Measurements from ENCODE around the gene RNF123.

DNA sequence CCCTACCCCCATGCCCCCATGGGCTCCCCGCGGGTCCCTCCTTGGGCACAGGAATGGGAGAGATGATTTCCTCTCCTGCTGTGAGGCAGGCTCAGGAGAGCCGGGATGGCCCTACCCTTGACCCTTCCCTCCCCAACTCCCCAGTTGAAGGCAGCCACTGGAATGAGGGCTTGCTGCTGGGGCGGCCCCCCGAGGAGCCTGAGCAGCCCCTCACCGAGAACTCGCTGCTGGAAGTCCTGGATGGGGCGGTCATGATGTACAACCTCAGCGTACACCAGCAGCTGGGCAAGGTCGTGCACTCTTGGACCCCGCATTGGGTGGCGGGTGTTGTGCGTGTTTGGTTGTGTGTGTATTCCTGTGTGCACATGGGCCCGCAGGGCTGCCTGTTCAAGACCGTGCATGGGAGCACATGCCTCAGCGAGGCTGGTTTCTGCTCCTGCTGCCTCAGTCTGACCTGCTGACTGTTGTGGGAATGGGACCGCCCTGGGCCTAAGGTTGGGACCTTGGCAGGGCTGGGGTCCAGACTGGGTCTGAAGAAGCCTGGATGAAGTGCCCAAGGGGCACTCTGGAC lies 16.1 kb downstream of the RNF123 start:
- TF ChIP-seq, protein P1, sequence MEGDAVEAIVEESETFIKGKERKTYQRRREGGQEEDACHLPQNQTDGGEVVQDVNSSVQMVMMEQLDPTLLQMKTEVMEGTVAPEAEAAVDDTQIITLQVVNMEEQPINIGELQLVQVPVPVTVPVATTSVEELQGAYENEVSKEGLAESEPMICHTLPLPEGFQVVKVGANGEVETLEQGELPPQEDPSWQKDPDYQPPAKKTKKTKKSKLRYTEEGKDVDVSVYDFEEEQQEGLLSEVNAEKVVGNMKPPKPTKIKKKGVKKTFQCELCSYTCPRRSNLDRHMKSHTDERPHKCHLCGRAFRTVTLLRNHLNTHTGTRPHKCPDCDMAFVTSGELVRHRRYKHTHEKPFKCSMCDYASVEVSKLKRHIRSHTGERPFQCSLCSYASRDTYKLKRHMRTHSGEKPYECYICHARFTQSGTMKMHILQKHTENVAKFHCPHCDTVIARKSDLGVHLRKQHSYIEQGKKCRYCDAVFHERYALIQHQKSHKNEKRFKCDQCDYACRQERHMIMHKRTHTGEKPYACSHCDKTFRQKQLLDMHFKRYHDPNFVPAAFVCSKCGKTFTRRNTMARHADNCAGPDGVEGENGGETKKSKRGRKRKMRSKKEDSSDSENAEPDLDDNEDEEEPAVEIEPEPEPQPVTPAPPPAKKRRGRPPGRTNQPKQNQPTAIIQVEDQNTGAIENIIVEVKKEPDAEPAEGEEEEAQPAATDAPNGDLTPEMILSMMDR (IDR thresholded peaks at IDR 0.05; ENCODE audit: low read length), result no peak
- TF ChIP-seq EZH2 (IDR thresholded peaks at IDR 0.05; ENCODE audit: borderline replicate concordance, low read length), result no peak

Data from OCI-LY1 (cell line).